OCI-LY7 (cell line): ENCODE results near the gene FAM163B.

Experiments used
- CTCF ChIP-seq: fragments of 200-600 bp; sonication (generic); conservative IDR thresholded peaks from 2 replicates; pipeline ENCODE4 v1.5.1; 2014; ENCODE audit warnings: mild to moderate bottlenecking, antibody characterized with exemption, low read length, moderate library complexity, mixed read lengths
- EZH2phosphoT487 ChIP-seq: fragments of 200-600 bp; sonication (generic); IDR thresholded peaks from 2 replicates; pipeline ENCODE4 v1.6.1; 2018; ENCODE audit warnings: low read depth, borderline replicate concordance, mild to moderate bottlenecking, mixed run types, antibody characterized with exemption, low read length, moderate library complexity, mixed read lengths

- TF ChIP-seq CTCF (no peak), EZH2phosphoT487 (no peak)
Measured at GRCh38 chr9:133645021-133645765, 36.0 kb upstream of the FAM163B start.
